GM21619 (cell line): ENCODE results near the gene FBXL17.
"Not testable (repeated sequence)": the region's sequence is repeated elsewhere in the genome, so short reads cannot be mapped to it uniquely, and the experiment has no call there.

Experiments used
- ATAC-seq: cut with Tn5 transposase; IDR thresholded peaks from one replicate; pipeline ENCODE4 v1.9.1; 2021; ENCODE audit not compliant: unreplicated experiment

Gene FBXL17

GRCh38 chr5:108171759-108172158 lies 210.1 kb downstream of the FBXL17 start:
- ATAC-seq: no peak

GRCh38 chr5:108168915-108169314 lies 213.0 kb downstream of the FBXL17 start:
- no peak for ATAC-seq

DNA sequence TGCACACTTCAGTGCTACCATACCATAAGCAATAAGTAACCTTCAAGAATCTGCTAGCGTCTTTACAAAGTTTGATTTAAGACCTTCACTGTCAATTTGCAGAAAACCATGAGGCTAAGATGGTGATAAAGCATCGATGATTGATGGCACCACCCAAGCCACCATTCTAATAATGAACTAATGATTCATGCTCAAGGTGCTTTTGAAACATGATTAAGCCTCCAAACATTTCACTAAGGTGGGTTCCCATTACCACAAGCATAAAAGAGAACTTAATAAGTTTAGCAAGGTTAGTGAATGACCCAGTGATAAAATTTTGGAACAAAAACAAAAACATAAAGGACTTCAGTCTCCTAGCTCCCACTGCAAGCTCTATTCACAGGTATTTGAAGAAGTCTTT lies 214.7 kb downstream of the FBXL17 start:
- no peak for ATAC-seq

DNA sequence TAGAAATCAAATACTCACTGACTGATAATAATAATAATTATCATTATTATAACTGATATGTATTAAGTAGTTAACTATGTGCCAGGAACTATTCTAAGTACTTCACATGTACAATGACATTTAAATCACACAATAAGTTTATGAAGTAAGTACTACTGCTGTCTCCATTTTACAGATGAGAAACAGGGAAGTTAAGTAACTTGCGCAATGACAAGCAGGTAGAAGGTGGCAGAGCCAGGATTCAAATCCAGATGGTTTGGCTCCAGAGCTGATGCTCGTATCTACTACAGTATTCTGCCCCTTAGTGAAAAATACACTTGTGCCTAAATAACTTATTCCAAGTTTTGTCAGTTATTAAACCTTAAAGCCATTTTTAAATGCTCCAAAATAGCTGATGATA lies 217.3 kb downstream of the FBXL17 start:
- no peak for ATAC-seq

- not testable (repeated sequence) for ATAC-seq
Observed at GRCh38 chr5:108152854-108153253, 229.0 kb downstream of the FBXL17 start.

- no peak for ATAC-seq
Observed at GRCh38 chr5:108149369-108149768, 232.5 kb downstream of the FBXL17 start.

DNA sequence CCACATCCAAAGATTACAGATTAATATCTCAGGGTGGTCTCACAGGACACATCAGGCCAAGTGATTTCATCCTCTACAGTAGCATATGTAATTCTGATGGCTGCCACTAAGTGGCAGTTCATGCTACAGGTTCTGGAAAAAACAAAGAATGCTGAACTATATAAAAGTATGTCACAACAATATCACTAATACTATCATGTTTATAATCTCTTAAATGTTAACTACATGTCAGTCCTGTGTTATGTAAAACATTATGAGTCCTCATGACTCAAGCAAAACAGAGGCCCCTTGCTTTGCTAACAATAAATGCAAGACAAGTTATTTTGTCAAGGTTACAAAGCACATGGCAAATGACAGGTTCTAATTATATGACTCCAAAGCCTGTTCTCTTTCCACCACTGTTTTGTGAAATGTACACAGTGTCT lies 233.2 kb downstream of the FBXL17 start:
- peak; percentile 70 for ATAC-seq

- ATAC-seq: no peak
Observed at GRCh38 chr5:108146222-108146621, 235.7 kb downstream of the FBXL17 start.

GRCh38 chr5:108145351-108145750 lies 236.5 kb downstream of the FBXL17 start:
- ATAC-seq: no peak

DNA sequence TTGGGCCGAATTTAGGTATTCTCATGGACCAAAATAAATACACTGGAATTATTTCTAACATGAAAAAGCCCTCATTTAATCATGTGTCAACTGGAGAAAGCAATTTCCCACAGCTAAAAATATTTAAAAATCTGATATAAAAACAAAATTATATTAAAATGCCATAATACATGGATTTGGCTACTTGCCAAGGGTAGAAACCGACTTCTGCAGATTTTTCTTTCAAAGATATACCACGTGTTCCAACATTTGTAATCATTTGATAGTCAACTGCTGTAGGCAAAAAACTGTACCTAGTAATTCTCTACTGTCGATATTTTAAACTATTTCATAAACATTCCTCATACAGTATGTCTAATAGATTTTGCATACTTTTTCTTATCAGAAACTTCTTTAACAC lies 237.6 kb downstream of the FBXL17 start:
- no peak for ATAC-seq

DNA sequence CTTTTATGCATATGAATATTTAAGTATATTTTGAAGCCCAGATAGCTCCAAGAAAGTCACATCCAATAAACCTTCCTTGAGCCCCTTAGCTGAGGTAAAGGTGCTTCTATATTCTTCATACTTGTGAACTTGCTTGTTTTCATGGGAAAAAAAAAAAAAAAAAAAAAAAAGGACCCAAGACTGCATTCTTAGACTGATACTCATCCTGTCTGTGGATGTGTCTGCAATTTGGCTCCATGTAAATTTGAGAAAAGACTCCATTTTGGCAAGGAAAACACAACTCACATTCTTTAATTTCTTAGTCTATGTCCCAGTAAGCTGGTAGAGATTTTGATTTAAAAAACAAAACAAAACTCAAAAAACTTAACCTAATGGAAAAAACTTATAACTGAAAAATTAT lies 238.3 kb downstream of the FBXL17 start:
- no peak for ATAC-seq

GRCh38 chr5:108141676-108142075 lies 240.2 kb downstream of the FBXL17 start:
- no peak for ATAC-seq

GRCh38 chr5:108136493-108136892 lies 245.4 kb downstream of the FBXL17 start:
- no peak for ATAC-seq

DNA sequence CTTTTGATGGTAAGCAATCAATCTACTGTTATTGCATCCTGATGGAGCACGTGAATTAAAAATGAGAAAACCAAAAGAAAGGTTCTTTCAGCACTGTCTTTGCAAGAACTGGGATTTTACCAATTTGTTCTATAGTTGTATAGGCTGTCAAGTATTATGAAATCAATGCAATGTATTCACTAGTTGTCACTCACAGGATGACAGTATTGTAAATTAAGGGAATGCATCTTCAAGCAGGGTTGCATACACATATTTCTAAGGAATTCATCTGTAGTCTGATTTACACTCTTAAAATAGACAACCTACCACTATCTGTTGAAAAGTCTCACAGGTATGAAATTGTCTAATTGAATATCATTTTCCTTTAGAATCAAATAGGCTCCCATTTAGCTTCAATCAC lies 252.8 kb downstream of the FBXL17 start:
- ATAC-seq: no peak

- no peak for ATAC-seq
Observed at GRCh38 chr5:108125771-108126511, 256.0 kb downstream of the FBXL17 start.

- no peak for ATAC-seq
Observed at GRCh38 chr5:108124596-108124995, 257.3 kb downstream of the FBXL17 start.

DNA sequence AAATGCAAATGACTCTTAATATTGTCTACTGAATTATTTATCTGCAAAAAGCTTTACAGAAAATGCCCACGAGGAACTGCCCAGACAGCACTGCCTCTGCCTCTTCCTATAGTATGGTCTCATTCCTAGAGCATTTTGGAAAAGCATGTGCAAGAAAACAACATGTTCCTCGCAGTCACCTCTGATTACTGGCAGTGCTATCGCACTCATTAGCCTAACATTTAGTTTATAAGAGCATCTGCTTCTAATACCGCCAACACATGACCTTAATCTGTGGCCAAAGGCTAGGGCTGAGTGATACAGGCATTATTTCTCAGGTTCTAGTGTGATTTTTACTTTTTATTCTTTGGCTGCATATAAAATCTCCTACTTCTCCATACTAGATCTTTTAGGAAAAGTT lies 259.2 kb downstream of the FBXL17 start:
- no peak for ATAC-seq

DNA sequence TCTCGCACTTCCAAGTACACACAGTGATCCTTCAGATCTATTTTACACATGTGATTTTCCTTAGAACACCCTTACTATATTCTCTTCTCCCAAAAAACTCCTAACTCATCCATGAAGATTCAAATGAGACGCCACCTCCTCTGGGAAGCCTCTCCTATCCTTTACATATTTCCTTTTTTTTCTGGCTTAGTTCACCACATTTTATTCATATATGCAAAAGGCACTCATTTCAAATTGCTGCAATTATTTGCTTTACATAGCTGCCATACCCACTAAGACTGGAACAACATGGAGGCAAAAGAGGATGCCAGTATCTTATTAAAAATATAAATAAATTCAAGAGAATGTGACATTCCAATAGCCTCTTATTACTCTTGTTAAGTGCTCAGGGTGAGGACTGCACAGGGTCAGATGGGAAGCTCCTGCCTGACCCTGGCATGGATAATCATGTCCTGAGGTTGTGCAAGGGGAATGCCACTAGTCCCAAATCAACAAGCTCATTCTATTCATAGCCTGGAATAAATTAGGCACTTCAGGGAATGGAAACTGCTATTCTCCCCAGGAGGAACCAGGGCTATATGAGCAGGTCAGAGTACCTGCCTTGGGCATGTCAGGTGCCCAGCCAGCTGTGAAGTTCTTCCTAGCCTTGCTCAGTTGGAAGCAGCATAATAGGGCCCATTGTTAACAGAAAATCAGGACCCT lies 262.9 kb downstream of the FBXL17 start:
- ATAC-seq: no peak

GRCh38 chr5:108115673-108116072 lies 266.2 kb downstream of the FBXL17 start:
- no peak for ATAC-seq

- ATAC-seq: no peak
Observed at GRCh38 chr5:108113950-108114349, 267.9 kb downstream of the FBXL17 start.

DNA sequence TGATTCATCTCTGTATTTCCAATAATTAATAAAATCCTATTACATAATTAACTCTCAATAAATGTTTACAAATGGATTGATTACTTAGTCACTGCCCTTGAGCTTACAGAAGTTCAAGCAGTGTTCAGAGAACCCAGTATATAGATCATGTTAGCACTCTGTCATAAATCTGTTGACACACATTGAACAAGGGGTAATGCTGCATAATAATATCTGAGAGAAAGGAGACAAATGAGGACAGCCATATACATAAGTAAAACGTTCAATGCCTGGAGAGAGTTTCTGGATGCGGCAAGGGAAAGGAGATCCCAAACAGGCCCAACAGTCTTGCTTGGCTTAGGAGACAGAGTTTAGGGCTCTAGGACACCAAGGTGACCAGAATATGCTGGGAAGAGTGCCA lies 270.2 kb downstream of the FBXL17 start:
- ATAC-seq: no peak

DNA sequence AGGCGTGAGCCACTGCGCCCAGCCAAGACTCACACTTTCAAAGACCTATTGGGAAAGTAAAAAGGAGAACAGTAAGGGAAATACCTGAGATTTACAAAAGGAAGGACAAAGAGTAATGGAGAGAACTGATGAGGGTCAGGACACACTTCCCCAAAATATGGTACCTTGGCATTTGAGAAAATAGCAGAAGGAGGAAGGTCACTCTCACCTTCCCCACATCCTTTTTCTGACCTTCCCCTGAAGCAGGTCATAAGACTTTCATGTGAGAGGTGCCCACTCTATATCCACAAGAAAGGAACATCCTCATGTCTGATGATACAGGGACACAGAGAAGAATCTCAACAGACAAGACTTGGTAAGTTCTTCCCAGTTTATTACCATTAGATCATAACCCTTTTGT lies 272.8 kb downstream of the FBXL17 start:
- ATAC-seq: no peak

DNA sequence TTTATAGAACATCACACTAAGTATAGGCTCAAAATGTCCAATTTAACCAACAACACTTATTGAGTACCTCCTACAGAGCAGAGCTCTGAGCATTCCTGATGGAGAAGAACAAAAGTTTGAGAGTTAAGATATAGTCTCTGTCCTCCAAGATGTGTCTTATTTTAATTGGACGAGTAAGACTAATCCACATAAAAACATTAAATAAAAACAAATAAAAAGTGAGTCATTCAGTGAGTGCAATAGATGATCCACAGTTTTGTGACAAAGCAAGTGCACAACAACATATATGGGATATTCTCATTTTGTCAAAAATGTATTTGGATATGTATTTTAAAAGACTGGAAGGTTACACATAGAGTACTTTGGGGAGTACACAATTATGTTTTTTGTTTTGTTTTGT lies 277.4 kb downstream of the FBXL17 start:
- ATAC-seq: no peak
